ENCODE data around the gene DES. TPM values are rescaled to one million over a fixed set of nuclear protein-coding genes. Genes with fewer than 3 reads are reported as not detected.

Gene DES
- total RNA-seq, 1 donor from 2014 or later, result not detected

GRCh38 chr2:219410390-219410789 is 7.8 kb upstream of the DES start:
- H3K4me3 ChIP-seq (ENCODE audit: low read depth, low read length), result no peak overlapping the region
- TF ChIP-seq CTCF (conservative IDR thresholded peaks at IDR 0.05; ENCODE audit: low read depth, low read length), result no peak
- DNase-seq (ENCODE audit: low read depth), result no peak

DNA sequence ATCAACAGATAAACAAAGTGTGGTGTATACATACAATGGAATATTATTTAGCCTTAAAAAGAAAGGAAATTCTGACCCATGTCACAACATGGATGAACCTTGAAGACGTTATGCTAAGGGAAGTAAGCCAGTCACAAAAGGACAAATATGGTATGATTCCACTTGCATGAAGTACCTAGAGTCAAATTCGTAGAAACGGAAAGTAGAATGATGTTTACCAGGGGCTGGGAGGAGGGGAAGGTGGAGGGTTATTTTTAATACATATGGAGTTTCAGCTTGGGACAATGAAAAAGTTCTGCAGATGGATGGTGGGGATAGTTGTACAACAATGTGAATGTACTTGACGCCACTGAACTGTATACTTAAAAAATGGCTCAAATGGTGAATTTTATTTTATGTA is 3.3 kb upstream of the DES start:
- TF ChIP-seq CTCF (conservative IDR thresholded peaks at IDR 0.05; ENCODE audit: low read depth, low read length), result no peak
- H3K4me3 ChIP-seq (ENCODE audit: low read depth, low read length), result no peak overlapping the region
- DNase-seq (ENCODE audit: low read depth), result no peak

GRCh38 chr2:219415580-219416234 is 2.5 kb upstream of the DES start:
- no peak for DNase-seq (ENCODE audit: low read depth)
- H3K4me3 ChIP-seq (ENCODE audit: low read depth, low read length), result no peak overlapping the region
- no peak for TF ChIP-seq CTCF (conservative IDR thresholded peaks at IDR 0.05; ENCODE audit: low read depth, low read length)

GRCh38 chr2:219416235-219416602 is 2.0 kb upstream of the DES start:
- no peak for DNase-seq (ENCODE audit: low read depth)
- no peak overlapping the region for H3K4me3 ChIP-seq (ENCODE audit: low read depth, low read length)
- TF ChIP-seq CTCF (conservative IDR thresholded peaks at IDR 0.05; ENCODE audit: low read depth, low read length), result no peak

DNA sequence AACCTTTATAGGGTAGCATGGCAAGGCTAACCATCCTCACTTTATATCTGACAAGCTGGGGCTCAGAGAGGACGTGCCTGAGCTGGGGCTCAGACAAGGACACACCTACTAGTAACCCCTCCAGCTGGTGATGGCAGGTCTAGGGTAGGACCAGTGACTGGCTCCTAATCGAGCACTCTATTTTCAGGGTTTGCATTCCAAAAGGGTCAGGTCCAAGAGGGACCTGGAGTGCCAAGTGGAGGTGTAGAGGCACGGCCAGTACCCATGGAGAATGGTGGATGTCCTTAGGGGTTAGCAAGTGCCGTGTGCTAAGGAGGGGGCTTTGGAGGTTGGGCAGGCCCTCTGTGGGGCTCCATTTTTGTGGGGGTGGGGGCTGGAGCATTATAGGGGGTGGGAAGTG is 1.2 kb upstream of the DES start:
- H3K4me3 ChIP-seq (ENCODE audit: low read depth, low read length), result no peak overlapping the region
- no peak for TF ChIP-seq CTCF (conservative IDR thresholded peaks at IDR 0.05; ENCODE audit: low read depth, low read length)
- DNase-seq (ENCODE audit: low read depth), result no peak

- no peak overlapping the region for H3K4me3 ChIP-seq (ENCODE audit: low read depth, low read length)
- no peak for TF ChIP-seq CTCF (conservative IDR thresholded peaks at IDR 0.05; ENCODE audit: low read depth, low read length)
- DNase-seq (ENCODE audit: low read depth), result no peak
These were observed 803 bp upstream of the DES start for GRCh38 chr2:219417374-219417773.

- DNase-seq (ENCODE audit: low read depth), result no peak
- H3K4me3 ChIP-seq (ENCODE audit: low read depth, low read length), result no peak overlapping the region
- no peak for TF ChIP-seq CTCF (conservative IDR thresholded peaks at IDR 0.05; ENCODE audit: low read depth, low read length)
These were observed 791 bp downstream of the DES start for GRCh38 chr2:219419012-219419324.
